Hepatocyte (in vitro differentiated cells): ENCODE measurements around the gene SND1. TPM values are rescaled to one million over a fixed set of nuclear protein-coding genes. Genes with fewer than 3 reads are reported as not detected.

Source experiments
- DNase-seq: peaks from one replicate; pipeline ENCODE4 v3.0.0-alpha.2; 2016; ENCODE audit warnings: low spot score
- H2AFZ ChIP-seq: fragments of 200-600 bp; sonication (generic); 2 replicates; pipeline ENCODE4 v1.6.0; 2016; ENCODE audit warnings: antibody characterized with exemption, mild to moderate bottlenecking
- H3K27ac ChIP-seq: fragments of 200-600 bp; sonication (generic); 2 replicates; pipeline ENCODE4 v1.5.1; 2016; ENCODE audit warnings: mild to moderate bottlenecking
- H3K27me3 ChIP-seq: fragments of 200-600 bp; sonication (generic); 2 replicates; pipeline ENCODE4 v1.6.1; 2016
- H3K36me3 ChIP-seq: fragments of 200-600 bp; sonication (generic); replicated peaks from 2 replicates; pipeline ENCODE4 v1.5.1; 2016; ENCODE audit warnings: low read depth; ENCODE audit not compliant: insufficient read depth
- H3K4me1 ChIP-seq: fragments of 200-600 bp; sonication (generic); 2 replicates; pipeline ENCODE4 v1.5.1; 2016; ENCODE audit warnings: mild to moderate bottlenecking, moderate library complexity; ENCODE audit not compliant: insufficient read depth
- H3K4me2 ChIP-seq: fragments of 200-600 bp; sonication (generic); 2 replicates; pipeline ENCODE4 v1.6.0; 2016
- H3K4me3 ChIP-seq: fragments of 200-600 bp; sonication (generic); 2 replicates; pipeline ENCODE4 v1.5.1; 2016; ENCODE audit warnings: mild to moderate bottlenecking
- H3K79me2 ChIP-seq: fragments of 200-600 bp; sonication (generic); 2 replicates; pipeline ENCODE4 v1.6.0; 2017; ENCODE audit warnings: mild to moderate bottlenecking
- H3K9me2 ChIP-seq: fragments of 200-600 bp; sonication (generic); replicated peaks from 2 replicates; pipeline ENCODE4 v1.6.0; 2017; ENCODE audit warnings: mild to moderate bottlenecking; ENCODE audit not compliant: insufficient read depth
- H3K9me3 ChIP-seq: fragments of 200-600 bp; sonication (generic); 2 replicates; pipeline ENCODE4 v1.5.1; 2016; ENCODE audit warnings: low read depth, mild to moderate bottlenecking
- H4K20me1 ChIP-seq: fragments of 200-600 bp; sonication (generic); 2 replicates; pipeline ENCODE4 v1.6.0; 2016; ENCODE audit warnings: mild to moderate bottlenecking; ENCODE audit not compliant: insufficient read depth, poor library complexity, severe bottlenecking
- CTCF ChIP-seq: fragments of 200-600 bp; sonication (generic); IDR thresholded peaks from 2 replicates; pipeline ENCODE4 v1.5.1; 2016; ENCODE audit warnings: antibody characterized with exemption, mild to moderate bottlenecking; ENCODE audit not compliant: poor library complexity
- EZH2 ChIP-seq: fragments of 200-600 bp; sonication (generic); IDR thresholded peaks from 2 replicates; pipeline ENCODE4 v1.6.1; 2016; ENCODE audit warnings: antibody characterized with exemption, mild to moderate bottlenecking, borderline replicate concordance
- EZH2phosphoT487 ChIP-seq: fragments of 200-600 bp; sonication (generic); IDR thresholded peaks from one replicate; pipeline ENCODE4 v1.6.1; 2018; ENCODE audit warnings: antibody characterized with exemption, mild to moderate bottlenecking, low read depth, moderate library complexity; ENCODE audit not compliant: unreplicated experiment, severe bottlenecking
- WGBS: methylation state at CpG from one replicate; pipeline ENCODE4 v1.1.6; 2016; ENCODE audit warnings: low lambda C conversion rate; ENCODE audit errors: missing lambda C conversion rate; 5-methylcytosine and 5-hydroxymethylcytosine counted together
- polyA plus RNA-seq: library from polyadenylated mRNA; unstranded; fragments of >200 nt; fragmentation: Nextera tagmentation; extraction: Ambion mirVana; gene quantifications from 2 replicates; pipeline ENCODE4 v1.2.1, GENCODE V29; 2016
- total RNA-seq: library from RNA; depleted of rRNA; stranded (reverse); fragments of >200 nt; gene quantifications from 2 replicates; pipeline ENCODE4 v1.2.3, GENCODE V29; 2014

The SND1 gene
- total and polyA plus RNA-seq, 2 experiments from 2014 or later, result 141 to 200 TPM

DNA sequence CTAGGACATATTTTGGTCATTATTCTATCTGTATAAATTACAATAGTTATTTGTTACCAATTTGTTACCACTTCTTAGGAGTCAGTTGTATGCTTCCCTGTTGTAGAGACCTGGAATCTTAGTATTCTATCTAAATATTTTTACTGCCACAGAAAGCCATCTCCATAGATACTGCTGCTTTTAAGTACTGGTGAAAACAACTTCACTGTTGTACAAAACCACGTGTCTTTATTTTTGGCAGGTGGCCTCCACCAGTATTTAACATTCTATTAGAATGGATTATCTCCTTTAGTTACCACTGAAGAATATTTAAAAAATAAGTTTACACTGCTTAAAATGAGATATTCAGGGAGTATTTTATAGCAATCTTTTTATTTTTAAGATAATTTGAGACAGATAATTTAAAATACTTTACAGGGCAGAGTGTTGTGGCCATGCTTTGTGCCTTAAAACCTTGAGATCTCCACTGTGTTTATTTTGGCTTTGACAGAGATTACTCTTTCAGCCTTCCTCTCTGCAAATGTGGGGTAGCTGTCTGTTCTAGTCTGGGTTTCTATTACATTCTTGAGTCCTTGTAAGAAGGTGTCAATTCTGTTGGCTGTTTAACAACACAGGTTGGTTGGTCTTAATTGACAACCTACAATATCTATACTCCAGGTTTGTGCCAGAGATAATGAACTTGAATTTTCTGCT, 193.7 kb downstream of the SND1 start:
- WGBS, result 62% methylated on average over 1 of the region's 1 CpG
- Histone ChIP-seq H3K9me3 (no peaks in the 10 kb centered on the region), H4K20me1 (peaks cover 3% of the 10 kb centered on the region), H3K4me2 (no peak overlapping the region), H3K4me3 (no peak overlapping the region), H3K9me2 (no peaks in the 10 kb centered on the region), H3K79me2 (peaks cover 35% of the 10 kb centered on the region), H3K4me1 (peaks cover 22% of the 10 kb centered on the region), H3K36me3 (no peaks in the 10 kb centered on the region), H3K27ac (peak overlapping the region; percentile 53), H3K27me3 (no peaks in the 10 kb centered on the region), H2AFZ (no peak overlapping the region)
- DNase-seq, result no peak
- TF ChIP-seq EZH2, result no peak
- no peak for TF ChIP-seq EZH2phosphoT487
- TF ChIP-seq CTCF, result no peak

DNA sequence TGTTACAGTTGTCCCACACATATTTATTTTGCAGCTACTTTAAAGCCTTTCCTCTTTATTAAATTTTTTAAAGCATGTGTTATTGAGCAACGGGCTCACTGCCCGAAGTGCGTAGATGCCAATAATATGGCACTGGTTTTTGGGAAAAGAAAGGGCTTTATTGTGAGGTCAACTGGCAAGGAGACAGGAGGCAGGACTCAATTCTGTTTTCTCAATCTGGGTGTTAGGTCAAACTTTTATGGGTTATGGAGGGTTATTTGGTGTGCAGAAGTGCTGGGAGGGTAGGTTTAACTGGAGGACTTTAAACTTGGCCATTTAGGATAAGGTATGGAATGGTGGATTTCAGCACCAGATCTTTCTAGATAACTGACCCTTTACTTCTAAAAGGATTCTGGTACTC, 195.6 kb downstream of the SND1 start:
- peaks cover 3% of the 10 kb centered on the region for H4K20me1 ChIP-seq
- H3K9me2 ChIP-seq, result no peaks in the 10 kb centered on the region
- H3K9me3 ChIP-seq, result no peaks in the 10 kb centered on the region
- H3K4me3 ChIP-seq, result no peak overlapping the region
- no peak overlapping the region for H3K4me2 ChIP-seq
- peaks cover 26% of the 10 kb centered on the region for H3K79me2 ChIP-seq
- H3K27me3 ChIP-seq, result no peaks in the 10 kb centered on the region
- TF ChIP-seq EZH2phosphoT487 (no peak), CTCF (no peak), EZH2 (no peak)
- 98% methylated on average over 3 of the region's 3 CpGs for WGBS
- peaks cover 22% of the 10 kb centered on the region for H3K4me1 ChIP-seq
- no peak overlapping the region for H2AFZ ChIP-seq
- H3K27ac ChIP-seq, result no peak overlapping the region
- DNase-seq, result no peak
- H3K36me3 ChIP-seq, result no peaks in the 10 kb centered on the region

DNA sequence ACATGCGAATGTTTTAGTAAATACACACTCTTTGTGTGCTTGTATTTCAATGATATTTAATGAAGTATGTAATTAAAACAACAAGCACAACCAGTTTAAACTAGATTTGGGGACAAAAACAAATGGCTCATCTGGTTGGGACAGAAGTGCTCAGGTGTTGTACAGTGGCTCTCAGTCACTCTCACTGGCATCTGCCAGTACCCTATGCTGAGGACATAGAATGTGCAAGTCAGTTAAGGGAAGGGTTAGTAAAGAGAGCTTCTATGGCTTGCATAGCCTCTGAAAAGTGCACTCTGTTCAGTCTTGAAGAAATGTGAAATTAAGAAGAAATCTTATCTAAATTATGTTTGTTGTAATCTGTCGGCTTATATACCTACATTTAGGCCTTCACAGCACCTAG, 196.2 kb downstream of the SND1 start:
- 91% methylated on average over 2 of the region's 2 CpGs for WGBS
- no peak for DNase-seq
- no peak overlapping the region for H3K4me3 ChIP-seq

More for the DNA sequence above, 196.2 kb downstream of the SND1 start:
- Histone ChIP-seq H4K20me1 (peaks cover 3% of the 10 kb centered on the region), H3K27me3 (no peaks in the 10 kb centered on the region), H3K9me3 (no peaks in the 10 kb centered on the region), H2AFZ (no peak overlapping the region), H3K4me1 (peaks cover 22% of the 10 kb centered on the region), H3K27ac (no peak overlapping the region), H3K36me3 (no peaks in the 10 kb centered on the region), H3K9me2 (no peaks in the 10 kb centered on the region), H3K79me2 (peaks cover 21% of the 10 kb centered on the region), H3K4me2 (no peak overlapping the region)
- no peak for TF ChIP-seq CTCF
- TF ChIP-seq EZH2phosphoT487, result no peak
- no peak for TF ChIP-seq EZH2
